Bronchial epithelial cell (primary cell): ENCODE results near the gene TSPAN1. TPM values are rescaled to one million over a fixed set of nuclear protein-coding genes. Genes with fewer than 3 reads are reported as not detected.
A peak's percentile ranks its signal among the peaks of the same experiment; 100 is the strongest.

Source experiments
- DNase-seq: peaks from one replicate; pipeline ENCODE4 v3.0.0-alpha.2; 2010; ENCODE audit warnings: low read depth
- FAIRE-seq: peaks from 2 replicates; lab custom pipeline; 2011; peaks lifted over from hg19 to GRCh38; lab: Jason Lieb, UNC
- H3K27me3 ChIP-seq: 2 replicates; pipeline ENCODE4 v1.5.1; 2011; ENCODE audit warnings: low read length; ENCODE audit not compliant: control insufficient read depth, insufficient read depth
- H3K36me3 ChIP-seq: 2 replicates; pipeline ENCODE4 v1.5.1; 2011; ENCODE audit warnings: low read length; ENCODE audit not compliant: control insufficient read depth, insufficient read depth
- H3K4me3 ChIP-seq: 2 replicates; pipeline ENCODE4 v1.5.1; 2011; ENCODE audit warnings: mild to moderate bottlenecking, low read depth, low read length, control low read depth
- CTCF ChIP-seq: IDR thresholded peaks from 2 replicates; pipeline ENCODE4 v1.5.1; 2011; ENCODE audit warnings: mild to moderate bottlenecking, moderate library complexity, low read length, control low read depth, inconsistent platforms; ENCODE audit not compliant: insufficient read depth, severe bottlenecking
- total RNA-seq: library from RNA; depleted of rRNA; stranded (reverse); fragments of >200 nt; gene quantifications from 2 replicates; pipeline ENCODE4 v1.2.1, GENCODE V29; 2014

The TSPAN1 gene
- total RNA-seq, 1 donor from 2014 or later = 42.1 TPM

- peaks cover 15% of the 10 kb centered on the region for H3K36me3 ChIP-seq
- no peak for FAIRE-seq
- TF ChIP-seq CTCF = no peak
- H3K4me3 ChIP-seq = no peak overlapping the region
- no peak for DNase-seq
- no peaks in the 10 kb centered on the region for H3K27me3 ChIP-seq
Measured at GRCh38 chr1:46186076-46186475, 11.2 kb downstream of the TSPAN1 start.

- DNase-seq (no peak), FAIRE-seq (no peak)
- Histone ChIP-seq H3K36me3 (peaks cover 20% of the 10 kb centered on the region), H3K4me3 (no peak overlapping the region), H3K27me3 (no peaks in the 10 kb centered on the region)
- no peak for TF ChIP-seq CTCF
Measured at GRCh38 chr1:46187106-46187869, 12.4 kb downstream of the TSPAN1 start.

- DNase-seq (peak; percentile 43), FAIRE-seq (no peak)
- Histone ChIP-seq H3K27me3 (no peaks in the 10 kb centered on the region), H3K36me3 (peaks cover 24% of the 10 kb centered on the region), H3K4me3 (no peak overlapping the region)
- TF ChIP-seq CTCF = peak; percentile 19
Measured at GRCh38 chr1:46188295-46189030, 13.6 kb downstream of the TSPAN1 start.

GRCh38 chr1:46190539-46190938, 15.7 kb downstream of the TSPAN1 start:
- no peak for TF ChIP-seq CTCF
- peak; percentile 85 for FAIRE-seq
- peak; percentile 57 for DNase-seq
- Histone ChIP-seq H3K4me3 (no peak overlapping the region), H3K27me3 (no peaks in the 10 kb centered on the region), H3K36me3 (peaks cover 22% of the 10 kb centered on the region)

- no peak for FAIRE-seq
Measured at GRCh38 chr1:46191033-46191701, 16.3 kb downstream of the TSPAN1 start.

More at GRCh38 chr1:46191033-46191701, 16.3 kb downstream of the TSPAN1 start:
- Histone ChIP-seq H3K27me3 (no peaks in the 10 kb centered on the region), H3K4me3 (no peak overlapping the region), H3K36me3 (peaks cover 25% of the 10 kb centered on the region)
- no peak for DNase-seq
- TF ChIP-seq CTCF = no peak
